Cardiac fibroblast (primary cell): Measurements from ENCODE around the gene PBX3.

Experiments
- DNase-seq, 2 donors: peaks; one replicate each; pipeline versions ENCODE4 v3.0.0 to v3.0.0-alpha.2; 2010; ENCODE audit warnings: low read depth in 2 of 2
- H3K4me3 ChIP-seq, 2 donors: replicated peaks in 1 of 2; 1 replicate in 1 of 2; 2 replicates in 1 of 2; pipeline ENCODE4 v1.5.1; 2011; ENCODE audit warnings: low read depth in 2 of 2, low read length in 2 of 2, mild to moderate bottlenecking in 2 of 2, moderate library complexity in 1 of 2
- TF ChIP-seq, protein P1 (sequence below): IDR thresholded peaks from one replicate; pipeline ENCODE4 v1.5.1; 2011; ENCODE audit warnings: low read depth, mild to moderate bottlenecking, low read length, inconsistent platforms

PBX3 gene

DNA sequence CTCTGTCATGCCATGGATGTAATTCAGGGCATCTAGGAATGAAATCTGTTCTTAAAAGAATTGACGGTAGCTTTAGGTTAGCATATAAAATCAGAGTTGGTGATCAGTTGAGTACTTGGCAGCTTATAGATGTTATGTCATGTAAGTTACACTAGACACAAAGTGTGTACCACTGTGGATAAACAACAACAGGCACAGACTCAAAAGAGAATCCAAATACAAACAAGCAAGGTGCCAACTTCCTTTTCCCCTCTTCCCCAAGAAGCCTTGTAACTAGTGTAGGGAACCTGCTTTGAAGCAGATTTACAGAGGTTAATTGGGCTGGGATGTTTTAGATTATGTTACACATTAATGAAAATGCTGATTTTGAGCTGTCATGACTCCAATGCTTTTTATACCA lies 167.2 kb downstream of the PBX3 start:
- no peak overlapping the region for H3K4me3 ChIP-seq
- TF ChIP-seq, protein P1, sequence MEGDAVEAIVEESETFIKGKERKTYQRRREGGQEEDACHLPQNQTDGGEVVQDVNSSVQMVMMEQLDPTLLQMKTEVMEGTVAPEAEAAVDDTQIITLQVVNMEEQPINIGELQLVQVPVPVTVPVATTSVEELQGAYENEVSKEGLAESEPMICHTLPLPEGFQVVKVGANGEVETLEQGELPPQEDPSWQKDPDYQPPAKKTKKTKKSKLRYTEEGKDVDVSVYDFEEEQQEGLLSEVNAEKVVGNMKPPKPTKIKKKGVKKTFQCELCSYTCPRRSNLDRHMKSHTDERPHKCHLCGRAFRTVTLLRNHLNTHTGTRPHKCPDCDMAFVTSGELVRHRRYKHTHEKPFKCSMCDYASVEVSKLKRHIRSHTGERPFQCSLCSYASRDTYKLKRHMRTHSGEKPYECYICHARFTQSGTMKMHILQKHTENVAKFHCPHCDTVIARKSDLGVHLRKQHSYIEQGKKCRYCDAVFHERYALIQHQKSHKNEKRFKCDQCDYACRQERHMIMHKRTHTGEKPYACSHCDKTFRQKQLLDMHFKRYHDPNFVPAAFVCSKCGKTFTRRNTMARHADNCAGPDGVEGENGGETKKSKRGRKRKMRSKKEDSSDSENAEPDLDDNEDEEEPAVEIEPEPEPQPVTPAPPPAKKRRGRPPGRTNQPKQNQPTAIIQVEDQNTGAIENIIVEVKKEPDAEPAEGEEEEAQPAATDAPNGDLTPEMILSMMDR, result no peak
- no peak for DNase-seq

DNA sequence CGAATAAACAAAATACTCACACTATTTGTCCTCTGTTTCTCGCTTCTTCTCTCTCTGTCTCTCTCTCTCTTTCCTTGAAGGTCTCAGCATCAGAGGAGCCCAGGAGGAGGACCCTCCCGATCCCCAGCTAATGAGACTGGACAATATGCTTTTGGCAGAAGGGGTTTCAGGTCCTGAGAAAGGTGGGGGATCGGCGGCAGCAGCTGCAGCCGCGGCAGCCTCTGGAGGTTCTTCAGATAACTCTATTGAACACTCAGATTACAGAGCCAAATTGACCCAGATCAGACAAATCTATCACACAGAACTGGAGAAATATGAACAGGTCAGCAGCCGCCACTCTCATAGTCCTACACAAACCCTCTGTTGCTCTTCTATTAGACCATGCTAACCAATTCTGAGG lies 168.4 kb downstream of the PBX3 start:
- DNase-seq, result no peak
- TF ChIP-seq, protein P1, result no peak
- H3K4me3 ChIP-seq, result no peak overlapping the region

DNA sequence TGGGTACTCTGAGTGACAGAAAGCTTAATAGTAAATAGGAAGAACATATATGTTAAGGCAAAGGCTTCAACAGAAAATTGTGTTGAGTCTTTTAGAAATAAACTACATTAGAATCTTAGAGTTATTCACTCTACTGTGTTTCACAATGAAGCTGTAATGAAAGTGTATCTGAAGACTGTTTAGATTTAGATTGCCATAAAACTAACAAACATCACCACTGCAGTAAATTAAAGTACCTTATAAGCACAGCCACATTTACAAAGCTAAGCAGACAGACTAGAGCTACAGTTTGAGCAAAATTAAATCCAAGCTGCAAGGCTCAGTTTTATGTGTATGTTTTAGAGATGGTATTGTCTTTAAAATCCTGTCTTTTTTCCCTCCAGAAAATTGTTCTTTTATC lies 172.4 kb downstream of the PBX3 start:
- TF ChIP-seq, protein P1, result no peak
- H3K4me3 ChIP-seq, result no peak overlapping the region

DNA sequence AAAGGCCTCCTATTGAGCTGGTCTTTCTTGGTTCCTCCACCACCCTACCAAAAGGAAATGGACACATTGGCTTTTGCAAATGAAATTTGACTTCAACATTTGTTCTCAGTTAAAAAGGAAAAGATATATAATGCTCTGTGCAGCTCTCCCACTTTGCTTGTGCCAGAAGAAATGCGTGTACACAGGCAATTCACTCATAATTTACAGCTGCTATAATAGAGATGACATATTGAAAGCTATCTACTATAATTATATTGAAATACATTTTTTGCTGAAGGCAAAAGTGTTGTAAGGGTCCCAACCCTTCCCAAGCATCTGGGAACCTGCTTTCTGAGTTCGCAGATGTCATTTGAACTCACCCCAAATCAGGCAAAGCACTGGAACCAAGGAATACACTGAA lies 173.2 kb downstream of the PBX3 start:
- no peak overlapping the region for H3K4me3 ChIP-seq
- no peak for DNase-seq
- TF ChIP-seq, protein P1, result no peak

More for the DNA sequence above, 172.4 kb downstream of the PBX3 start:
- DNase-seq, result no peak

DNA sequence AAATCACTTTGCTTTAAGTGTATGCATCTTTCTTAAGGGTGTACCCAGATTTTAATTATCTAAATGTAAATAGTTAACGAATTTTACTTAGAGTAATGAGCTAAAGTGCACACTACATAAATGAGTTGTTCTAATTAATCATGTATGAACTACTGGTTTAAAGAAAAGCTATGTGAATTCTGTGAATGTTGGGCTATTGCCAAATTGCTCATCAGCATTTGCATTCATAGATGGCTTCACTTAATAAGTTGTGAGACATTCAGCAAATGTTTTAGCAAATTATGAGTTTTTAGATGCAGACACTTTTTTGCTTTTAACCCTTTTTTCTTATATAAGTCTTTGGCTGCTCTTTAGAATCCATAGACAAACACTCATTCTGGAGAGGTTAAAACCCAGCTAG lies 175.7 kb downstream of the PBX3 start:
- DNase-seq, result no peak
- H3K4me3 ChIP-seq, result no peak overlapping the region
- TF ChIP-seq, protein P1, result no peak

DNA sequence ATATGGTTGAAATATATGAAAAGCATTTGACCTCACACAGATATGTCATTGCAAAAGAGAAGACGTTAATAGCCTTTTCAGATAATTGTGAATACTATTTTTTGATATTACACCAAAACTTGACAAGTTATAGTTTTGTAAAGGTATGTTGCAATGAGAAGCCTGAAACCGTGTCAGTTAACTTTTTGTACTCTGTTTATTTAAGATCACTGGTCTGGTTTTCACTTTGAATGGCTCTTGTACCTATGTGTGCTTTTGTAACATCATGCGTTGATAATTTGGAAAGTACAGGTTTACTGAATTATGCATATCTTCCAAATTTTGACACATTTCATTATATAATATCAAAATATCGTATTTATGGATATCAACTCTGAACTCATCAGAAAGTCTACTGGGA lies 177.2 kb downstream of the PBX3 start:
- H3K4me3 ChIP-seq, result no peak overlapping the region
- TF ChIP-seq, protein P1, result no peak
- no peak for DNase-seq

DNA sequence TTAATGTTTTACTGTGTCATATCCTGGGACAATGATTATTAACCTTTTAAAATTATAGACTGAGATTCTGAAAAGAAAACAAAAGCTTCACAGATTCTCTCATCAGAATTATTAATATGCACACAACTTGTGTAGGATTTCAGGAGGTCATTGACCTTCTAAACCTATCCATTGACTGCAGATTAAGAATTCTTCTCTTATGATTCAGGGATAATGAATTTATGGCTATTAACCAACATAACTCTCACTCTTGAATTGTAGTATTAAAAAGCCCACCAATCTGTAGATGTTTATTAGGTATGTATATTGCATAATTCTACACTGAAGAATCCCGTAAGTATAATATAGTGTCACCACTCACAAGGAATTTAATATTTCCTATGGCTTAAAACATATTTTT lies 179.8 kb downstream of the PBX3 start:
- no peak for DNase-seq
- H3K4me3 ChIP-seq, result no peak overlapping the region
- TF ChIP-seq, protein P1, result no peak
